Endothelial cell of umbilical vein (primary cell): ENCODE results near the gene DMBX1. TPM values are rescaled to one million over a fixed set of nuclear protein-coding genes. Genes with fewer than 3 reads are reported as not detected.

Experiments used
- BruUV-seq: library from RNA; stranded (reverse); fragments of 400-500 nt; replicated peaks from 2 replicates; lab custom pipeline; 2021; lab: Mats Ljungman, UMichigan
- CTCF ChIA-PET: fragments of 300-600, 350-600 bp; sonication (Branson Sonifier 250); formaldehyde crosslinking; loops from one replicate; lab custom pipeline; 2021; ENCODE audit warnings: antibody characterized with exemption, inconsistent platforms; lab: Charles Lee
- POLR2A ChIA-PET: fragments of 300-600, 350-600 bp; sonication (Branson Sonifier 250); formaldehyde crosslinking; loops from one replicate; lab custom pipeline; 2021; ENCODE audit warnings: antibody characterized with exemption, inconsistent platforms; lab: Charles Lee
- DNase-seq: peaks from one replicate; pipeline ENCODE4 v3.0.0-alpha.2; 2011; ENCODE audit warnings: low read depth, low spot score
- FAIRE-seq: peaks from 2 replicates; lab custom pipeline; 2011; peaks lifted over from hg19 to GRCh38; lab: Jason Lieb, UNC
- H2AFZ ChIP-seq: 2 replicates; pipeline ENCODE4 v1.6.0; 2012; ENCODE audit warnings: low read depth, low read length, control low read depth, inconsistent platforms
- H3K27ac ChIP-seq: 2 replicates; pipeline ENCODE4 v1.5.1; 2011; ENCODE audit warnings: low read depth, mild to moderate bottlenecking, control low read depth, low read length, moderate library complexity; ENCODE audit not compliant: insufficient read depth
- H3K27me3 ChIP-seq, 2 experiments: 2 replicates each; pipeline versions ENCODE4 v1.6.0 to v1.6.1; 2011; ENCODE audit warnings: low read length in 2 of 2, mixed read lengths in 1 of 2; ENCODE audit not compliant: control insufficient read depth in 2 of 2, insufficient read depth in 2 of 2
- H3K36me3 ChIP-seq, 2 experiments: 2 replicates in 1 of 2; 3 replicates in 1 of 2; pipeline ENCODE4 v1.5.1; 2011; ENCODE audit warnings: low read length in 2 of 2, mild to moderate bottlenecking in 1 of 2, moderate library complexity in 1 of 2; ENCODE audit not compliant: control insufficient read depth in 2 of 2, insufficient read depth in 2 of 2; ENCODE audit errors: extremely low read depth in 1 of 2
- H3K4me1 ChIP-seq: 3 replicates; pipeline ENCODE4 v1.5.1; 2011; ENCODE audit warnings: mild to moderate bottlenecking, low read length; ENCODE audit not compliant: control insufficient read depth, insufficient read depth; ENCODE audit errors: extremely low read depth
- H3K4me2 ChIP-seq: 2 replicates; pipeline ENCODE4 v1.6.1; 2011; ENCODE audit warnings: low read length, control low read depth, mixed read lengths; ENCODE audit not compliant: insufficient read depth
- H3K4me3 ChIP-seq, 3 experiments: fragments of 200-600 bp in 1 of 3; sonication (generic), shearing (Covaris generic) in 1 of 3; replicated peaks in 1 of 3; 2 replicates each; pipeline ENCODE4 v1.5.1; 2011 to 2016; ENCODE audit warnings: control low read depth in 3 of 3, low read length in 3 of 3, mild to moderate bottlenecking in 2 of 3, inconsistent platforms in 1 of 3, low read depth in 1 of 3, moderate library complexity in 1 of 3; ENCODE audit not compliant: insufficient read depth in 1 of 3
- H3K79me2 ChIP-seq: 2 replicates; pipeline ENCODE4 v1.6.0; 2012; ENCODE audit warnings: low read length, inconsistent platforms; ENCODE audit not compliant: control insufficient read depth, insufficient read depth
- H3K9ac ChIP-seq: replicated peaks from 2 replicates; pipeline ENCODE3; 2011; ENCODE audit warnings: low read length, control low read depth; ENCODE audit not compliant: insufficient read depth; ENCODE audit errors: extremely low read depth
- H3K9me1 ChIP-seq: replicated peaks from 3 replicates; pipeline ENCODE4 v1.6.0; 2011; ENCODE audit warnings: mild to moderate bottlenecking, low read length; ENCODE audit not compliant: control insufficient read depth, insufficient read depth; ENCODE audit errors: extremely low read depth
- H3K9me3 ChIP-seq: replicated peaks from 2 replicates; pipeline ENCODE4 v1.5.1; 2012; ENCODE audit warnings: low read length, inconsistent platforms; ENCODE audit not compliant: control insufficient read depth, insufficient read depth
- H4K20me1 ChIP-seq: replicated peaks from 2 replicates; pipeline ENCODE3; 2011; ENCODE audit warnings: mild to moderate bottlenecking, low read length; ENCODE audit not compliant: control insufficient read depth, insufficient read depth; ENCODE audit errors: extremely low read depth
- CTCF ChIP-seq, 2 donors: IDR thresholded peaks; 1 replicate in 1 of 2; 2 replicates in 1 of 2; pipeline ENCODE4 v1.5.1; 2011; ENCODE audit warnings: low read length in 2 of 2, mild to moderate bottlenecking in 2 of 2, moderate library complexity in 2 of 2, control low read depth in 1 of 2, inconsistent platforms in 1 of 2, low read depth in 1 of 2; ENCODE audit not compliant: insufficient read depth in 1 of 2; ENCODE audit errors: extremely low read depth in 1 of 2
- EZH2 ChIP-seq: IDR thresholded peaks from 2 replicates; pipeline ENCODE4 v1.6.1; 2012; ENCODE audit warnings: borderline replicate concordance, low read depth, mild to moderate bottlenecking, moderate library complexity, low read length, inconsistent platforms; ENCODE audit not compliant: severe bottlenecking
- FOS ChIP-seq: IDR thresholded peaks from 2 replicates; pipeline ENCODE4 v1.6.1; 2011; ENCODE audit warnings: mild to moderate bottlenecking, low read length, moderate library complexity, borderline replicate concordance; ENCODE audit not compliant: insufficient read depth
- GATA2 ChIP-seq: IDR thresholded peaks from 2 replicates; pipeline ENCODE4 v1.7.0; 2011; ENCODE audit warnings: low read depth, mild to moderate bottlenecking, moderate library complexity, mixed read lengths, low read length; ENCODE audit not compliant: insufficient read length, insufficient read depth
- JUN ChIP-seq: IDR thresholded peaks from 2 replicates; pipeline ENCODE4 v1.6.1; 2011; ENCODE audit warnings: borderline replicate concordance, low read depth; ENCODE audit not compliant: insufficient read length, insufficient read depth
- MYC ChIP-seq: IDR thresholded peaks from one replicate; pipeline ENCODE4 v1.6.1; 2011; ENCODE audit warnings: mild to moderate bottlenecking, low read depth, low read length
- POLR2A ChIP-seq: IDR thresholded peaks from 2 replicates; pipeline ENCODE4 v1.6.1; 2012; ENCODE audit warnings: low read depth, mild to moderate bottlenecking, control low read depth, low read length
- POLR2AphosphoS5 ChIP-seq: IDR thresholded peaks from 2 replicates; pipeline ENCODE4 v1.6.1; 2012; ENCODE audit warnings: low read depth, mild to moderate bottlenecking, control low read depth, low read length, moderate library complexity; ENCODE audit not compliant: insufficient read depth
- dilution Hi-C: fragments of 300-500 bp; cut with MboI; formaldehyde crosslinking; loops from one replicate; pipeline ENCODE4 v1.15.0; 2019; ENCODE audit warnings: low sequenced_read_pairs; ENCODE audit not compliant: extremely low pct_ligation_motif_present
- intact Hi-C: fragments of 100-400 bp; cut with micrococcal nuclease; formaldehyde crosslinking; loops from one replicate; pipeline ENCODE4 v1.10.0; 2022
- polyA plus RNA-seq, 4 experiments: library from polyadenylated mRNA; depleted of rRNA in 3 of 4; stranded (reverse) in 3 of 4; unstranded in 1 of 4; fragments of >200 nt; gene quantifications; 2 replicates each; pipeline versions ENCODE4 v1.2.1 to v1.2.3, GENCODE V29; 2011 to 2012; ENCODE audit warnings: missing spikeins in 1 of 4
- total RNA-seq: library from RNA; stranded (reverse); gene quantifications from 2 replicates; pipeline ENCODE4 v1.2.3, GENCODE V29; 2021
- TF ChIP-seq, protein P1 (sequence below): IDR thresholded peaks from 2 replicates; pipeline ENCODE4 v1.6.1; 2011; ENCODE audit not compliant: insufficient read depth, insufficient read length

Gene DMBX1
- total and polyA plus RNA-seq, 2 donors (not counting 3 experiments of a cell fraction or from before 2014, with no cell fraction given) = not detected

DNA sequence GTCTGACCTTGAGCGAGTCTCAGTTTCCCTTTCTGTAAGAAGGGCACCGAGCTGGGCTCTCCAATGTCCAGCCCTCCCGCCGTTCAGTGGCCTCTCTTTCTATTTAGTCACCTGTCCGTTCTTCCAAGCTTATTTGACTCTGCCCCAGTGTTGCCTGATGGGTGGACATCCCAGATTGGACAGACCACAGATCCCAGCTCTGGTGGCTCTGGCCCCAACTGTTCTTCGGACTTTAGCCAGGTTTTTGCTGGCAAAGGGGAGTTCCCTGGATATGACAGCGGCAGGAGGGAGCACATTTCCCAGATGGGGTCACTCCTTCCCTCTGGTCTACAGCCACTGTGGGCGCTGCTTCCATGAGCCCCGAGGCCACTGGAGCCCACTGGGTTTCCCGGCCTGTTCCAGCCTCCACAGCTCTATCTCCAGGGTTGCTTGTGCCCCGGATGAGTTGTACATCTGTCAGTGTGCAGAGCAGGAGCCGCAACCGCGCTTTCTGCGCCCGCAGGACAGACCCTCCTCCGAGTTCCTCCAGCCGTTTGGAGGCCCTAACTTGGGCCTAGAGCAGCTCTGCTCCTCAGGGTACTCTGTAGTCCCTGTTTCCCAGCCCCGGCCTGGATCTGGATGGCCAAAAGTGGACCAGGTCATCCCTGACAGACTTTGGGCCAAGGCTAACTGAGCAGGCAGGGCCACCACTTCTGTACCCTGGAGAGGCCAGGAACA, 3.8 kb downstream of the DMBX1 start:
- Histone ChIP-seq H3K9me1 (no peaks in the 10 kb centered on the region), H3K27me3 (peaks cover 72 to 79% of the 10 kb centered on the region in 2 experiments), H3K9ac (no peak overlapping the region), H4K20me1 (no peaks in the 10 kb centered on the region), H3K4me3 (no peak overlapping the region), H3K4me2 (no peak overlapping the region), H3K79me2 (no peaks in the 10 kb centered on the region), H3K36me3 (no peaks in the 10 kb centered on the region), H3K4me1 (no peaks in the 10 kb centered on the region), H3K27ac (no peak overlapping the region), H2AFZ (no peak overlapping the region), H3K9me3 (no peaks in the 10 kb centered on the region)
- dilution Hi-C loops (loop anchor here (10.0 kb wide), 1 partner anchor 59 kb away; no protein-coding TSS in a partner anchor), intact Hi-C loops (no loop called here)
- CTCF ChIA-PET = interaction anchor here (0.8 kb wide), 1 partner anchor 47 kb away, joined by 3 read pairs; no protein-coding TSS in a partner anchor
- POLR2A ChIA-PET = no interaction called here
- no peak for DNase-seq
- TF ChIP-seq EZH2 (peak; percentile 75), GATA2 (no peak), FOS (no peak)
- FAIRE-seq = no peak
- BruUV-seq = no TSS peak

- Histone ChIP-seq H4K20me1 (no peaks in the 10 kb centered on the region), H3K79me2 (no peaks in the 10 kb centered on the region), H3K9ac (no peak overlapping the region), H3K9me1 (no peaks in the 10 kb centered on the region), H3K4me3 (no peak overlapping the region), H3K9me3 (no peaks in the 10 kb centered on the region), H3K36me3 (no peaks in the 10 kb centered on the region), H3K4me2 (no peak overlapping the region), H2AFZ (no peak overlapping the region), H3K27me3 (peaks cover 58 to 67% of the 10 kb centered on the region in 2 experiments), H3K27ac (no peak overlapping the region), H3K4me1 (no peaks in the 10 kb centered on the region)
- BruUV-seq = no TSS peak
- intact Hi-C loops = no loop called here
- POLR2A ChIA-PET = no interaction called here
- CTCF ChIA-PET = interaction anchor here (0.8 to 1.7 kb wide), 4 partner anchors 12 to 48 kb away, joined by 3 to 4 read pairs (median 4); no protein-coding TSS in a partner anchor
- TF ChIP-seq POLR2A = no peak
- no peak for TF ChIP-seq GATA2
- TF ChIP-seq EZH2 = no peak
- TF ChIP-seq FOS = no peak
- no peak for TF ChIP-seq CTCF (IDR thresholded peaks at IDR 0.05; ENCODE audit: extremely low read depth in 1 of 2, insufficient read depth in 1 of 2, low read depth in 1 of 2, low read length in 2 of 2)
- TF ChIP-seq JUN = no peak
- TF ChIP-seq POLR2AphosphoS5 = no peak
- no peak for TF ChIP-seq MYC
- TF ChIP-seq, protein P1, sequence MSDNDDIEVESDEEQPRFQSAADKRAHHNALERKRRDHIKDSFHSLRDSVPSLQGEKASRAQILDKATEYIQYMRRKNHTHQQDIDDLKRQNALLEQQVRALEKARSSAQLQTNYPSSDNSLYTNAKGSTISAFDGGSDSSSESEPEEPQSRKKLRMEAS = no peak
- dilution Hi-C loops = loop anchor here (10.0 kb wide), 1 partner anchor 60 kb away; no protein-coding TSS in a partner anchor
- no peak for FAIRE-seq
- no peak for DNase-seq
These were observed 5.3 kb downstream of the DMBX1 start for GRCh38 chr1:46494910-46495309.
